H9 (cell line): Measurements from ENCODE around the gene GPR173. TPM values are rescaled to one million over a fixed set of nuclear protein-coding genes. Genes with fewer than 3 reads are reported as not detected.

Experiments
- DNase-seq: peaks from one replicate; pipeline ENCODE4 v3.0.0-alpha.2; 2017
- H2AFZ ChIP-seq: one replicate; pipeline ENCODE4 v1.6.1; 2013; ENCODE audit warnings: mild to moderate bottlenecking, low read length, control low read depth, moderate library complexity
- H2AK5ac ChIP-seq: 2 replicates; pipeline ENCODE4 v1.6.1; 2013; ENCODE audit warnings: low read length, control low read depth, mixed read lengths; ENCODE audit not compliant: insufficient read length
- H2BK120ac ChIP-seq: one replicate; pipeline ENCODE4 v1.6.1; 2013; ENCODE audit warnings: low read depth, mild to moderate bottlenecking, low read length, control low read depth, inconsistent platforms; ENCODE audit not compliant: poor library complexity, severe bottlenecking
- H2BK12ac ChIP-seq: 2 replicates; pipeline ENCODE4 v1.6.1; 2013; ENCODE audit warnings: low read length, control low read depth, mixed read lengths, low read depth; ENCODE audit not compliant: insufficient read length
- H2BK15ac ChIP-seq: 2 replicates; pipeline ENCODE4 v1.6.1; 2013; ENCODE audit warnings: low read depth, low read length, control low read depth
- H2BK20ac ChIP-seq: one replicate; pipeline ENCODE4 v1.6.1; 2013; ENCODE audit warnings: low read depth, mild to moderate bottlenecking, low read length, control low read depth, inconsistent platforms; ENCODE audit not compliant: poor library complexity, severe bottlenecking
- H2BK5ac ChIP-seq: 2 replicates; pipeline ENCODE4 v1.6.1; 2013; ENCODE audit warnings: low read length, control low read depth, mixed read lengths; ENCODE audit not compliant: insufficient read length
- H3K14ac ChIP-seq: 2 replicates; pipeline ENCODE4 v1.6.1; 2013; ENCODE audit warnings: low read length, control low read depth; ENCODE audit not compliant: insufficient read depth
- H3K18ac ChIP-seq: 2 replicates; pipeline ENCODE4 v1.6.1; 2013; ENCODE audit warnings: low read depth, mild to moderate bottlenecking, mixed read lengths, low read length, control low read depth; ENCODE audit not compliant: insufficient read length
- H3K23ac ChIP-seq: 2 replicates; pipeline ENCODE4 v1.6.1; 2013; ENCODE audit warnings: low read length, control low read depth, mixed read lengths, low read depth; ENCODE audit not compliant: insufficient read length
- H3K23me2 ChIP-seq: 2 replicates; pipeline ENCODE4 v1.6.1; 2013; ENCODE audit warnings: low read depth, mild to moderate bottlenecking, mixed read lengths, low read length, control low read depth; ENCODE audit not compliant: insufficient read length, poor library complexity, severe bottlenecking
- H3K27ac ChIP-seq: 2 replicates; pipeline ENCODE4 v1.5.1; 2013; ENCODE audit warnings: low read length, control low read depth, mixed read lengths, low read depth; ENCODE audit not compliant: insufficient read length
- H3K27me3 ChIP-seq: 2 replicates; pipeline ENCODE4 v1.6.1; 2013; ENCODE audit warnings: low read length, control low read depth, inconsistent platforms; ENCODE audit not compliant: insufficient read depth
- H3K4ac ChIP-seq: 2 replicates; pipeline ENCODE4 v1.6.1; 2013; ENCODE audit warnings: low read depth, mild to moderate bottlenecking, control low read depth, inconsistent platforms, low read length, moderate library complexity
- H3K4me1 ChIP-seq: 2 replicates; pipeline ENCODE4 v1.6.1; 2013; ENCODE audit warnings: low read length, control low read depth, inconsistent platforms; ENCODE audit not compliant: insufficient read depth
- H3K4me2 ChIP-seq: 2 replicates; pipeline ENCODE4 v1.6.1; 2013; ENCODE audit warnings: low read length, control low read depth, mixed read lengths; ENCODE audit not compliant: insufficient read length, insufficient read depth
- H3K56ac ChIP-seq: 2 replicates; pipeline ENCODE4 v1.6.1; 2013; ENCODE audit warnings: low read depth, mild to moderate bottlenecking, mixed read lengths, low read length, control low read depth; ENCODE audit not compliant: insufficient read length
- H3K79me1 ChIP-seq: 2 replicates; pipeline ENCODE4 v1.6.1; 2013; ENCODE audit warnings: low read depth, mild to moderate bottlenecking, moderate library complexity, low read length, control low read depth, inconsistent platforms; ENCODE audit not compliant: insufficient read depth, poor library complexity, severe bottlenecking
- H3K79me2 ChIP-seq: 2 replicates; pipeline ENCODE4 v1.6.1; 2013; ENCODE audit warnings: low read length, control low read depth, inconsistent platforms; ENCODE audit not compliant: insufficient read depth
- H3K9ac ChIP-seq: 2 replicates; pipeline ENCODE4 v1.6.1; 2013; ENCODE audit warnings: low read length, control low read depth, mixed read lengths; ENCODE audit not compliant: insufficient read length; ENCODE audit errors: extremely low read depth
- H3K9me3 ChIP-seq: one replicate; pipeline ENCODE4 v1.6.1; 2013; ENCODE audit warnings: low read depth, low read length, inconsistent platforms; ENCODE audit not compliant: control insufficient read depth
- H3T11ph ChIP-seq: one replicate; pipeline ENCODE4 v1.6.1; 2013; ENCODE audit warnings: mild to moderate bottlenecking, low read length, control low read depth, inconsistent platforms
- H4K20me1 ChIP-seq: one replicate; pipeline ENCODE4 v1.6.1; 2013; ENCODE audit not compliant: control insufficient read depth, insufficient read length, insufficient read depth
- H4K5ac ChIP-seq: 2 replicates; pipeline ENCODE4 v1.6.1; 2013; ENCODE audit warnings: low read depth, mild to moderate bottlenecking, mixed read lengths, low read length, control low read depth; ENCODE audit not compliant: insufficient read length
- H4K8ac ChIP-seq: replicated peaks from 2 replicates; pipeline ENCODE4 v1.6.1; 2013; ENCODE audit warnings: low read length, control low read depth, mixed read lengths, low read depth; ENCODE audit not compliant: insufficient read length
- H4K91ac ChIP-seq: 2 replicates; pipeline ENCODE4 v1.6.1; 2013; ENCODE audit warnings: low read depth, mild to moderate bottlenecking, moderate library complexity, mixed read lengths, low read length, control low read depth; ENCODE audit not compliant: insufficient read length
- H3K27ac Mint-ChIP-seq, 3 experiments: 2 replicates in 2 of 3; 3 replicates in 1 of 3; pipeline ENCODE4 v1.8.0; 2020 to 2021; ENCODE audit warnings: mixed read lengths in 3 of 3, mild to moderate bottlenecking in 1 of 3, moderate library complexity in 1 of 3
- H3K27me3 Mint-ChIP-seq: 2 replicates; pipeline ENCODE4 v1.8.0; 2021; ENCODE audit warnings: low read depth, mild to moderate bottlenecking, moderate library complexity, mixed read lengths
- H3K36me3 Mint-ChIP-seq, 3 experiments: 2 replicates in 2 of 3; 3 replicates in 1 of 3; pipeline ENCODE4 v1.8.0; 2020 to 2021; ENCODE audit warnings: low read depth in 3 of 3, mixed read lengths in 3 of 3; ENCODE audit not compliant: insufficient read depth in 1 of 3
- H3K4me1 Mint-ChIP-seq, 2 experiments: 2 replicates each; pipeline ENCODE4 v1.8.0; 2020; ENCODE audit warnings: mixed read lengths in 2 of 2
- H3K4me3 Mint-ChIP-seq, 2 experiments: 2 replicates in 1 of 2; 3 replicates in 1 of 2; pipeline ENCODE4 v1.8.0; 2020 to 2021; ENCODE audit warnings: mild to moderate bottlenecking in 2 of 2, mixed read lengths in 2 of 2, moderate library complexity in 1 of 2
- H3K9me3 Mint-ChIP-seq, 2 experiments: 2 replicates in 1 of 2; 3 replicates in 1 of 2; pipeline ENCODE4 v1.8.0; 2020; ENCODE audit warnings: mild to moderate bottlenecking in 2 of 2, mixed read lengths in 2 of 2, moderate library complexity in 1 of 2
- WGBS: extraction: QIAGEN DNeasy Blood & Tissue Kit; methylation state at CpG from one replicate; pipeline ENCODE4 v1.1.7; 2013; ENCODE audit warnings: missing lambda C conversion rate, low lambda C conversion rate, mixed read lengths; ENCODE audit not compliant: insufficient read length; ENCODE audit errors: extremely low coverage; 5-methylcytosine and 5-hydroxymethylcytosine counted together
- total RNA-seq: library from RNA; stranded (reverse); gene quantifications from 2 replicates; pipeline ENCODE4 v1.2.1, GENCODE V29; 2021
- TF ChIP-seq, protein P1 (sequence below): fragments of 200-600 bp; sonication (generic); conservative IDR thresholded peaks from 3 replicates; pipeline ENCODE4 v1.8.0; 2021; ENCODE audit warnings: antibody characterized with exemption, mild to moderate bottlenecking

The GPR173 gene
- total RNA-seq, 1 experiment from 2014 or later = 5.4 TPM

DNA sequence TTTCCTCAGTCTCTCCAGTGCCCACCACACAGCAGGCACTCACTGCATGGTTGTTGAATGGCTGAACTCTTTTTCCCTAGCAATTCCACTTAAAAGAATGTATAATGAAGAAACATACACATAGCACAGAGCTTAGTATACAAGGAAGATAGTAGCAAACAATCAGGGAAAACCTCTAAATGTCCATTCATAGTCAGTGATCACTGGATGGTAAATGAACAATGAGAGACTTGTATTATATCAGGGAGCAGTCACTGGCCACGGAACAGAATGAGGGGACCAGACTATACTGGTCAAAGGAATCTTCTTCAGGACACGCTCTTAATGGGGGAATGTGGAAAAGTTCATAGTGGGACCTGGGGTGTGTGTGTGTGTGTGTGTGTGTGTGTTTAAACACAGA is 46.6 kb upstream of the GPR173 start:
- no peak overlapping the region for H2BK15ac ChIP-seq
- no peak overlapping the region for H4K5ac ChIP-seq
- H3K4me3 Mint-ChIP-seq = no peak overlapping the region
- H2BK20ac ChIP-seq = no peak overlapping the region
- H3K14ac ChIP-seq = no peak overlapping the region
- no peak overlapping the region for H2AK5ac ChIP-seq
- H4K20me1 ChIP-seq = no peaks in the 10 kb centered on the region
- H3K27ac ChIP-seq = no peak overlapping the region
- TF ChIP-seq, protein P1, sequence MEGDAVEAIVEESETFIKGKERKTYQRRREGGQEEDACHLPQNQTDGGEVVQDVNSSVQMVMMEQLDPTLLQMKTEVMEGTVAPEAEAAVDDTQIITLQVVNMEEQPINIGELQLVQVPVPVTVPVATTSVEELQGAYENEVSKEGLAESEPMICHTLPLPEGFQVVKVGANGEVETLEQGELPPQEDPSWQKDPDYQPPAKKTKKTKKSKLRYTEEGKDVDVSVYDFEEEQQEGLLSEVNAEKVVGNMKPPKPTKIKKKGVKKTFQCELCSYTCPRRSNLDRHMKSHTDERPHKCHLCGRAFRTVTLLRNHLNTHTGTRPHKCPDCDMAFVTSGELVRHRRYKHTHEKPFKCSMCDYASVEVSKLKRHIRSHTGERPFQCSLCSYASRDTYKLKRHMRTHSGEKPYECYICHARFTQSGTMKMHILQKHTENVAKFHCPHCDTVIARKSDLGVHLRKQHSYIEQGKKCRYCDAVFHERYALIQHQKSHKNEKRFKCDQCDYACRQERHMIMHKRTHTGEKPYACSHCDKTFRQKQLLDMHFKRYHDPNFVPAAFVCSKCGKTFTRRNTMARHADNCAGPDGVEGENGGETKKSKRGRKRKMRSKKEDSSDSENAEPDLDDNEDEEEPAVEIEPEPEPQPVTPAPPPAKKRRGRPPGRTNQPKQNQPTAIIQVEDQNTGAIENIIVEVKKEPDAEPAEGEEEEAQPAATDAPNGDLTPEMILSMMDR = no peak
- H3T11ph ChIP-seq = no peak overlapping the region
- peaks cover 0 to 3% of the 10 kb centered on the region in 2 experiments; a peak in 1 of 4 replicates for H3K4me1 Mint-ChIP-seq
- H3K23me2 ChIP-seq = no peaks in the 10 kb centered on the region
- peaks cover 67 to 73% of the 10 kb centered on the region in 2 experiments for H3K9me3 Mint-ChIP-seq
- H3K27ac Mint-ChIP-seq = no peak overlapping the region
- no peaks in the 10 kb centered on the region for H3K27me3 ChIP-seq
- H3K27me3 Mint-ChIP-seq = peaks cover 21% of the 10 kb centered on the region
- no peak overlapping the region for H3K4ac ChIP-seq
- no peaks in the 10 kb centered on the region for H3K4me1 ChIP-seq
- H3K4me2 ChIP-seq = no peak overlapping the region
- no peak for DNase-seq
- H3K79me2 ChIP-seq = no peaks in the 10 kb centered on the region
- no peak overlapping the region for H2BK5ac ChIP-seq
- no peaks in the 10 kb centered on the region for H3K79me1 ChIP-seq
- H4K91ac ChIP-seq = no peak overlapping the region
- peaks cover 49% of the 10 kb centered on the region for H3K9me3 ChIP-seq
- no peak overlapping the region for H2BK120ac ChIP-seq
- H3K36me3 Mint-ChIP-seq = peaks cover 0 to 3% (median 0%) of the 10 kb centered on the region in 3 experiments; a peak in 2 of 7 replicates
- H4K8ac ChIP-seq = no peak overlapping the region
- no peak overlapping the region for H3K18ac ChIP-seq
- H3K9ac ChIP-seq = no peak overlapping the region
- no peak overlapping the region for H2AFZ ChIP-seq
- H2BK12ac ChIP-seq = no peak overlapping the region
- H3K23ac ChIP-seq = no peak overlapping the region
- H3K56ac ChIP-seq = no peak overlapping the region
- WGBS = no CpG with 5 or more reads among the region's 2 CpGs
